Measurements from ENCODE around the gene HSPB7. TPM values are rescaled to one million over a fixed set of nuclear protein-coding genes. Genes with fewer than 3 reads are reported as not detected.

HSPB7 gene
- total RNA-seq, 1 donor from 2014 or later = not detected

DNA sequence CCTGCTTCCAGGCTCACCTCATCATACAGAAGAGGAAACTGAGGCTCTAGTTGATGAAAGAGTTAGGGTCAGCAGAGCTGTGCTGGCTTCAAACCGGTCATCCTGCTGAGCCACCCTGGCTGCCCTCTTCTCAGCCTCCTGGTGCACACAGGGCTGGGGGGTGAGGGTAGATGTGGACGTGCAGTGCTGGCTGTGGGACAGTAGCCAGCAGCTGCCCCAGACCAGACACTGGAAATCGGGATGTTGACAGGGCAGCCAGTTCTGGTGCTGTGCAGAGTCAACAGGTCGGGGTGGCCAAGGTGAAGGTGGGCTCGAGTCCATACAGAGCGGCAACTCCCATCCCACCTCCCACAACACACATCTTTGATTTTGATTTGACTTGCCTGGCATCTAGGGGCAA, 2.5 kb upstream of the HSPB7 start:
- H3K36me3 Mint-ChIP-seq = no peaks in the 10 kb centered on the region
- TF ChIP-seq, protein P1, sequence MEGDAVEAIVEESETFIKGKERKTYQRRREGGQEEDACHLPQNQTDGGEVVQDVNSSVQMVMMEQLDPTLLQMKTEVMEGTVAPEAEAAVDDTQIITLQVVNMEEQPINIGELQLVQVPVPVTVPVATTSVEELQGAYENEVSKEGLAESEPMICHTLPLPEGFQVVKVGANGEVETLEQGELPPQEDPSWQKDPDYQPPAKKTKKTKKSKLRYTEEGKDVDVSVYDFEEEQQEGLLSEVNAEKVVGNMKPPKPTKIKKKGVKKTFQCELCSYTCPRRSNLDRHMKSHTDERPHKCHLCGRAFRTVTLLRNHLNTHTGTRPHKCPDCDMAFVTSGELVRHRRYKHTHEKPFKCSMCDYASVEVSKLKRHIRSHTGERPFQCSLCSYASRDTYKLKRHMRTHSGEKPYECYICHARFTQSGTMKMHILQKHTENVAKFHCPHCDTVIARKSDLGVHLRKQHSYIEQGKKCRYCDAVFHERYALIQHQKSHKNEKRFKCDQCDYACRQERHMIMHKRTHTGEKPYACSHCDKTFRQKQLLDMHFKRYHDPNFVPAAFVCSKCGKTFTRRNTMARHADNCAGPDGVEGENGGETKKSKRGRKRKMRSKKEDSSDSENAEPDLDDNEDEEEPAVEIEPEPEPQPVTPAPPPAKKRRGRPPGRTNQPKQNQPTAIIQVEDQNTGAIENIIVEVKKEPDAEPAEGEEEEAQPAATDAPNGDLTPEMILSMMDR (IDR thresholded peaks at IDR 0.05) = no peak
- TF ChIP-seq EZH2 (IDR thresholded peaks at IDR 0.05) = no peak
- no peak for TF ChIP-seq EZH2phosphoT487 (IDR thresholded peaks at IDR 0.05)
- H3K27ac Mint-ChIP-seq = peak overlapping the region; percentile 54
- Histone ChIP-seq H3K4me2 (no peak overlapping the region), H3K27me3 (peaks cover 9% of the 10 kb centered on the region), H4K20me1 (ENCODE audit: low read depth) (no peaks in the 10 kb centered on the region), H3K4me3 (no peak overlapping the region), H3K9ac (no peak overlapping the region), H3K27ac (no peak overlapping the region), H2AFZ (replicated peaks) (no peak overlapping the region), H3F3A (ENCODE audit: low read depth) (no peaks in the 10 kb centered on the region), H3K4me1 (no peaks in the 10 kb centered on the region), H3K9me3 (ENCODE audit: low read depth) (no peaks in the 10 kb centered on the region), H3K79me2 (ENCODE audit: low read depth) (no peaks in the 10 kb centered on the region), H3K36me3 (no peaks in the 10 kb centered on the region)
- H3K4me3 Mint-ChIP-seq = no peak overlapping the region
- peaks cover 31% of the 10 kb centered on the region for H3K4me1 Mint-ChIP-seq
- no peaks in the 10 kb centered on the region for H3K9me3 Mint-ChIP-seq
- H3K27me3 Mint-ChIP-seq (ENCODE audit: insufficient read depth, low read depth) = peaks cover 17% of the 10 kb centered on the region
- no peak for DNase-seq (ENCODE audit: low spot score)

DNA sequence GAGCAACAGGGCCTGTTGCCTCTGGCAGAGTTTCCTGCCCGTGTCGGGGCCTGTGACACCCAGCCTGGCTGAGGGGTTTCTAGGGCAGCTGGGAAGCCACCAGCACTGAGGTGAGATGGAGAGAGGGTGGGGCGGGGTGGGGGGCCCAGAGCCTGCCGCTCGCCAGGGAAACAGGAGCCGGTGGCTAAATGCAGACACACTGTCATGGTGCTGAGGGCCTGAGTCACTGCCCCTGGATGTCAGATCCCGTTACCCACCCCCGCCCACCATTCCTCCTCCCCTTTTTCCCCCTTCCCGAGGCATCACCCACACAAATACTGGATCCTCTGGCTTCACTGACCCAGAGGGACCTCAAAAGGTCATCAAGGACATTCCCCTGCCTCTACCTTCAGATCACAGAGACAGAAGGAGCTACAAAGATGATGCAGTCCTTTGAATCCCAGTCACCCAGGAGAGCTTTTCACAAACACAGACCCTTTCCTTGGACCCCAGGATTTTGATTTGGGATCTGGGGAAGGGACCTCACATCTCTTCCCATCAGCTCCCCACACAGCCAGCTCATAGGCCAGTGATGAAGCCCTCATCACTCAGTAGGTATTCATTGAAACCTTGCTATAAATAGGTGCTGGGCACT, 1.9 kb upstream of the HSPB7 start:
- Mint-ChIP-seq H3K9me3 (no peaks in the 10 kb centered on the region), H3K27me3 (ENCODE audit: insufficient read depth, low read depth) (peaks cover 18% of the 10 kb centered on the region), H3K36me3 (no peaks in the 10 kb centered on the region), H3K4me3 (peak overlapping the region; percentile 46), H3K27ac (peak overlapping the region; percentile 86), H3K4me1 (peaks cover 35% of the 10 kb centered on the region)
- Histone ChIP-seq H3K79me2 (ENCODE audit: low read depth) (no peaks in the 10 kb centered on the region), H3K9ac (no peak overlapping the region), H3K4me2 (no peak overlapping the region), H3F3A (ENCODE audit: low read depth) (no peaks in the 10 kb centered on the region), H2AFZ (replicated peaks) (no peak overlapping the region), H3K4me1 (no peaks in the 10 kb centered on the region), H3K4me3 (no peak overlapping the region), H3K27me3 (peaks cover 9% of the 10 kb centered on the region), H4K20me1 (ENCODE audit: low read depth) (no peaks in the 10 kb centered on the region), H3K9me3 (ENCODE audit: low read depth) (no peaks in the 10 kb centered on the region), H3K36me3 (no peaks in the 10 kb centered on the region), H3K27ac (no peak overlapping the region)
- DNase-seq (ENCODE audit: low spot score) = no peak
- no peak for TF ChIP-seq EZH2 (IDR thresholded peaks at IDR 0.05)
- TF ChIP-seq, protein P1 (IDR thresholded peaks at IDR 0.05) = no peak
- TF ChIP-seq EZH2phosphoT487 (IDR thresholded peaks at IDR 0.05) = no peak

DNA sequence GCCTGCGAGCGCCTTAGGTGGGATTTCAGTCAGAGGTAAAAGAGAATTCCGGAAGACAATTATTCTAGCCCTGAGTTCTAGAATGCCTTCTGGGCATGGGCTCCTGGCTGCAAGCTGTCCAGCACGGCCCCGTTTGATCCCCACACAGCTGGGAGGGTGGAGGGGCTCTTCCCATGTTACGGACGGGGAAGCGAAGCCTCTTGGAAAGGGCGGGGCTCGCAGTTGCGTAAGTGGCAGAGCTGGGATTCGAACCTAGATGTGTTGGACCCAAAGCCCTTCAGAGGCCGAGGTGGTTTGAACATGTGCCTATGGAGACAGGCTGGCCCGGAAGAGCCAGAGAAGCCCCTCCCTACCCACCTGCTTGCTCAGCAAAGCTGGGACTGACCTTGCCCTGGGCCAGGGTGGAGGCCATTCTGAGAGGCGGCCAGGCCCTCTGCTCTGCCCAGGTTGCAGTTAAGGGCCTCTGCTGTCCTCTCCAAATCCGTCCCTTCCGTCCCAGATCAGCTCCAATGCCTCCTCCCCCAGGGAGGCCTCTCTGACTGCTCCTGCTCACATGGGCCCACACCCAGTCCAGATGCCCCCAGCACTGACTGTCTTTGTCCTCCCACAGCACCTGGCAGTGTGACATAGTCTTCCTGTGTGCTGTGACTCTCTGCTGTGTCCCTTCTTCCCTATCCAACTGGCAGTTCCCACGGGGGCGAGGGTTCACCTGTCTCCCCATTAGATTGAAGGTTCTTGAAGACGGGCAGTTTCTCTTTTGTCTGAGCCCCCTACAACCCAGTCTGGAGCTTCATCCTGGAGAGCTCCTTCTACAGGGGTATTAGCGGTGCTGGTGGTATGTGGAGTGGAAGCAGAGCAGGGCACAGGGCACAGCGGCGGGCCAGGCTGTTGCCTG, 1.2 kb upstream of the HSPB7 start:
- Histone ChIP-seq H3K79me2 (ENCODE audit: low read depth) (no peaks in the 10 kb centered on the region), H3K27ac (no peak overlapping the region), H3K9me3 (ENCODE audit: low read depth) (no peaks in the 10 kb centered on the region), H3K27me3 (peaks cover 16% of the 10 kb centered on the region), H3K4me1 (no peaks in the 10 kb centered on the region), H2AFZ (replicated peaks) (no peak overlapping the region), H3K4me3 (no peak overlapping the region), H3F3A (ENCODE audit: low read depth) (no peaks in the 10 kb centered on the region), H3K9ac (no peak overlapping the region), H3K36me3 (no peaks in the 10 kb centered on the region), H3K4me2 (no peak overlapping the region), H4K20me1 (ENCODE audit: low read depth) (no peaks in the 10 kb centered on the region)
- TF ChIP-seq, protein P1 (IDR thresholded peaks at IDR 0.05) = no peak
- TF ChIP-seq EZH2phosphoT487 (IDR thresholded peaks at IDR 0.05) (no peak), EZH2 (IDR thresholded peaks at IDR 0.05) (no peak)
- peak overlapping the region; percentile 86 for H3K27ac Mint-ChIP-seq
- DNase-seq (ENCODE audit: low spot score) = no peak
- H3K9me3 Mint-ChIP-seq = no peaks in the 10 kb centered on the region
- peaks cover 42% of the 10 kb centered on the region for H3K4me1 Mint-ChIP-seq
- H3K27me3 Mint-ChIP-seq (ENCODE audit: insufficient read depth, low read depth) = peaks cover 18% of the 10 kb centered on the region
- H3K36me3 Mint-ChIP-seq = no peaks in the 10 kb centered on the region
- H3K4me3 Mint-ChIP-seq = peak overlapping the region; percentile 46
